ENCODE data around the gene PREP. TPM values are rescaled to one million over a fixed set of nuclear protein-coding genes. Genes with fewer than 3 reads are reported as not detected.
A peak's percentile ranks its signal among the peaks of the same experiment; 100 is the strongest.

The PREP gene
- total and polyA plus RNA-seq, 12 donors: 12.3 to 37.4 (median 26.8) TPM

DNA sequence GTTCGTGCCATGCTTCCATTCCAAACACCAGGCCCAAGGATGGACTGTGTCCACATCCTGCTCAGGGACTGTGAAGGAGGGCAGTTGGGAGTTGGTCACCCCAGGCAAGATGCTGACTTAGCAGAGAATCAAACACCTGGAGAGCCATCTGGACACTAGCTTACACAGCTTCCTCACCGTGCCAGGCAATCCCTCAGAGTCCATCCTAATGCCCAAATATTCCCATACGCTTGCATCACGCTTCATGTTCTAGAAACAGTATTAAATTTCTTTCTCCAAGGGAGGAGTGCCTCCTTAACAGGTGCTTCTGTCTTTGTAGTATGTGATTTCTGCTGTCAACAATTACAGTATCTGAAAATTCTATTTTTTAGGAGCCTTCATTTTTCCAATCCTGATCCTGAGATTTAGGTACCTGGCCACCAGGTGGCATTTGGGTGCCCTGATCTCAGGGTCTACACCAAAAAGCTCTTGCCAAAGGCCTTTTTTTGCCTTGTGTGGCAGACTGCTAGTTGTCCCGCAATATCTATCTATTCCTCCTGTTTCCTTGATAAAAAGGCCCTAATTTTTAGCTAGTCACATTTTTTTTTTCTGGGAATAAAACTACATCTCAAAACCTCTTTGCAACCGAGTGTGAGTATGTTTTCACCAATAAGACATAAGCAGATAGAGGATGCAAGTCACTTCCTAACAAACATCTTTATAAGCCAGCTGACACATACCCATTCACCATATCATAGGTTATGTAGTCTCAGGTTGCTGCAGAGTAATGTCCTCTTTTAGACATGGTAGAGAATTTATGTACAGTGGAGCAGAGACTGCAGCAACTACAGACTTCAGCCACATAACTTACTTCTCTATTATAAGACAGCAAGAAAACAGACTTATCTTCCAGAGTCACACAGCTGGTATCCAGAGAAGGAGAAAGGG lies 85.0 kb downstream of the PREP start:
- TF ChIP-seq, protein P1, sequence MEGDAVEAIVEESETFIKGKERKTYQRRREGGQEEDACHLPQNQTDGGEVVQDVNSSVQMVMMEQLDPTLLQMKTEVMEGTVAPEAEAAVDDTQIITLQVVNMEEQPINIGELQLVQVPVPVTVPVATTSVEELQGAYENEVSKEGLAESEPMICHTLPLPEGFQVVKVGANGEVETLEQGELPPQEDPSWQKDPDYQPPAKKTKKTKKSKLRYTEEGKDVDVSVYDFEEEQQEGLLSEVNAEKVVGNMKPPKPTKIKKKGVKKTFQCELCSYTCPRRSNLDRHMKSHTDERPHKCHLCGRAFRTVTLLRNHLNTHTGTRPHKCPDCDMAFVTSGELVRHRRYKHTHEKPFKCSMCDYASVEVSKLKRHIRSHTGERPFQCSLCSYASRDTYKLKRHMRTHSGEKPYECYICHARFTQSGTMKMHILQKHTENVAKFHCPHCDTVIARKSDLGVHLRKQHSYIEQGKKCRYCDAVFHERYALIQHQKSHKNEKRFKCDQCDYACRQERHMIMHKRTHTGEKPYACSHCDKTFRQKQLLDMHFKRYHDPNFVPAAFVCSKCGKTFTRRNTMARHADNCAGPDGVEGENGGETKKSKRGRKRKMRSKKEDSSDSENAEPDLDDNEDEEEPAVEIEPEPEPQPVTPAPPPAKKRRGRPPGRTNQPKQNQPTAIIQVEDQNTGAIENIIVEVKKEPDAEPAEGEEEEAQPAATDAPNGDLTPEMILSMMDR (IDR thresholded peaks at IDR 0.05): peak in 7 of 9 donors; percentile 6 to 41 (median 32)
- no peak for ATAC-seq

DNA sequence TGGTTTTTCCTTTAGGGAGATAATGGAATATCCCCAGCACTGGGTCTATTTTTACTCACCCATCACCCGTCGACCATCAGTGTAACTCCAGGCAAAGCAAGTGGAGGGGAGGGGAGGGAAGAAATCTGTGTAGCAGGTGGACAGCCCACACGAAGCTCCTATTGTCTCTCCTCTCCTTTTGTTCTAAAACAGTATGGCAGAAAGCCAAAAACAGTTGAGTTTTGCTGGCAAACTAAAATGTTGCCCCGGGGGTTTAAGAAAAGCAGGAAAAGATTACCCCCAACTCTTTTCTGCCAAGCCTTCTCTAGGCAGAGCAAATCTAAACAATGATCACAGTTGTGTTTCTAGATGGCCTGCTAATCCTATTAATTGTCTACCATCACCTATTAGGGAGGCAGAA lies 89.7 kb downstream of the PREP start:
- Histone ChIP-seq H3K4me1 (peaks cover 0 to 13% (median 0%) of the 10 kb centered on the region in 9 donors), H3K27me3 (no peaks in the 10 kb centered on the region), H3K36me3 (peaks cover 0 to 64% (median 0%) of the 10 kb centered on the region in 9 donors), H3K4me3 (no peak overlapping the region), H3K9me3 (no peaks in the 10 kb centered on the region), H3K27ac (no peak overlapping the region)
- intact Hi-C loops (cut with DNase I): no loop called here
- ATAC-seq (no peak), DNase-seq (no peak)
- TF ChIP-seq, protein P1 (IDR thresholded peaks at IDR 0.05): no peak
- 48% methylated on average over 4 of the region's 4 CpGs for WGBS, 2 donors

More for the DNA sequence above, 85.0 kb downstream of the PREP start:
- H3K36me3 ChIP-seq: peaks cover 0 to 76% (median 3%) of the 10 kb centered on the region in 9 donors
- no peak for DNase-seq
- no peak overlapping the region for H3K27ac ChIP-seq
- whole genome bisulfite sequencing, 2 donors: 97% methylated on average over 6 of the region's 6 CpGs
- H3K9me3 ChIP-seq: no peaks in the 10 kb centered on the region
- intact Hi-C loops (cut with DNase I): loop anchor here in 2 of 10 donors (5.0 kb wide), 1 partner anchor 84 kb away; the partner anchor contains the start of gene PREP (in 2 of the 2)
- H3K4me1 ChIP-seq: peaks cover 0 to 10% (median 0%) of the 10 kb centered on the region in 9 donors
- no peaks in the 10 kb centered on the region for H3K27me3 ChIP-seq
- H3K4me3 ChIP-seq: no peak overlapping the region

DNA sequence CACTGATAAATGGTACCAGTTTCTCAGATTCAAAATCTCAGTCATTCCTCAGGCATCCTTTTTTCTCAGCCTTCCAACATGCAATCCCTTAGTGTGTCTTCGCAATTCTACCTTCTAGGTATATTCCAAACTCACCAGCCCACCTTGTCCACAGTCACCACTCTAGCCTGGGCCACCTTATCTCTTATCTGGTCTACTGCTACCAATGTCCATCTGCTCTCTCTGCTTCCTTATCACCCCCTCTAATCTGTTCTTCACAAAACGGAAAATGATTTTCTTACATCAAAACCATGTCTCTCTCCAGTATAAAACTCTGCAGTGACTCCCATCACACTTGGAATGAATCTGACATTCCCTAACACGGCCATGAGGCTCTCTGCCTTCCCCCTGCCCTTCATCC lies 91.9 kb downstream of the PREP start:
- WGBS, 2 donors: 83 to 87% methylated on average over 3 of the region's 3 CpGs
- H3K27me3 ChIP-seq: no peaks in the 10 kb centered on the region

GRCh38 chr6:105310371-105310770 lies 92.5 kb downstream of the PREP start:
- ATAC-seq: no peak
- H3K36me3 ChIP-seq: peaks cover 0 to 63% (median 0%) of the 10 kb centered on the region in 9 donors
- no peaks in the 10 kb centered on the region for H3K9me3 ChIP-seq
- H3K27ac ChIP-seq: no peak overlapping the region
- no peaks in the 10 kb centered on the region for H3K27me3 ChIP-seq
- intact Hi-C loops (cut with DNase I): no loop called here
- WGBS, 2 donors: 41 to 69% methylated on average over 1 of the region's 1 CpG
- DNase-seq: no peak
- H3K4me3 ChIP-seq: no peak overlapping the region
- TF ChIP-seq, protein P1 (IDR thresholded peaks at IDR 0.05): no peak
- peaks cover 0 to 13% (median 0%) of the 10 kb centered on the region in 9 donors for H3K4me1 ChIP-seq

More for the DNA sequence above, 91.9 kb downstream of the PREP start:
- Histone ChIP-seq H3K36me3 (peaks cover 0 to 62% (median 0%) of the 10 kb centered on the region in 9 donors), H3K27ac (no peak overlapping the region), H3K4me3 (no peak overlapping the region), H3K4me1 (peaks cover 0 to 13% (median 0%) of the 10 kb centered on the region in 9 donors), H3K9me3 (no peaks in the 10 kb centered on the region)
- intact Hi-C loops (cut with DNase I): no loop called here
- DNase-seq (no peak), ATAC-seq (no peak)
- TF ChIP-seq, protein P1 (IDR thresholded peaks at IDR 0.05): no peak

Data from heart right ventricle (tissue), 16 donors.